GM13976 (cell line): ENCODE data around the gene FKBP3.
A peak's percentile ranks its signal among the peaks of the same experiment; 100 is the strongest.

Source experiments
- DNase-seq: peaks from one replicate; pipeline ENCODE4 v3.0.0; 2012; ENCODE audit warnings: low spot score
- CTCF ChIP-seq: IDR thresholded peaks from 2 replicates; pipeline ENCODE4 v1.5.1; 2012; ENCODE audit warnings: borderline replicate concordance, mild to moderate bottlenecking; ENCODE audit not compliant: insufficient read depth; ENCODE audit errors: extremely low read depth, missing control alignments, control extremely low read depth
- in situ Hi-C: fragments of 300-500 bp; cut with MboI; formaldehyde crosslinking; loops from one replicate; pipeline ENCODE4 v1.12.0; 2022; ENCODE audit warnings: low sequenced_read_pairs, mixed read lengths, inconsistent platforms; ENCODE audit not compliant: unreplicated experiment

Gene FKBP3

GRCh38 chr14:45134051-45134958, at the start of gene FKBP3:
Gene FKBP3, minus strand, starts transcription at chr14:45134481. Its CDS starts 25 bp downstream, at chr14:45134456.
- peak; percentile 98 for DNase-seq
- in situ Hi-C loops, result no loop called here
- peak; percentile 30 for TF ChIP-seq CTCF

GRCh38 chr14:45181806-45182205, 47.5 kb upstream of the FKBP3 start:
- DNase-seq, result no peak
- no peak for TF ChIP-seq CTCF
- in situ Hi-C loops, result no loop called here

GRCh38 chr14:45181329-45181728, 47.0 kb upstream of the FKBP3 start:
- no peak for TF ChIP-seq CTCF
- DNase-seq, result no peak
- in situ Hi-C loops, result no loop called here

- DNase-seq, result no peak
- TF ChIP-seq CTCF, result no peak
- in situ Hi-C loops, result no loop called here
Measured at GRCh38 chr14:45177076-45177475, 42.8 kb upstream of the FKBP3 start.

DNA sequence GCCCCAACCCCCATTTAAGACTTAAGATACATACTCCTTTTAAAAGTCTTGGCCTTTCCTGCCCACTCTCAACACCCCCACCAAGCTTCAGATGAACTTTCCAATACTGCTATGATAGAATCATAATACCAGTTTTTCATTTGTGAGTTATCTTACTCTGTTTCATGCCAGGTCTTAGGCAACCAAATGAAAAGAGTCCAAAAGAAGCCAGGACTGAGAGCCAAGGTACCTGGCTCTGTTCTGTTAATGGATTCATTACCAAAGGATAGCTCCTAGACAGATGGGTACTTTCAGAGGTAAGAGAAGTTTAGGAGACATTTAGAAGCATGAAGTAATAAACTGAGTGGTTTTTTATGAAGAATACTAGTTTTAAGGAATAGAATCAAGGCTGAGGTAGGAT, 35.6 kb upstream of the FKBP3 start:
- TF ChIP-seq CTCF, result no peak
- in situ Hi-C loops, result no loop called here
- DNase-seq, result no peak

DNA sequence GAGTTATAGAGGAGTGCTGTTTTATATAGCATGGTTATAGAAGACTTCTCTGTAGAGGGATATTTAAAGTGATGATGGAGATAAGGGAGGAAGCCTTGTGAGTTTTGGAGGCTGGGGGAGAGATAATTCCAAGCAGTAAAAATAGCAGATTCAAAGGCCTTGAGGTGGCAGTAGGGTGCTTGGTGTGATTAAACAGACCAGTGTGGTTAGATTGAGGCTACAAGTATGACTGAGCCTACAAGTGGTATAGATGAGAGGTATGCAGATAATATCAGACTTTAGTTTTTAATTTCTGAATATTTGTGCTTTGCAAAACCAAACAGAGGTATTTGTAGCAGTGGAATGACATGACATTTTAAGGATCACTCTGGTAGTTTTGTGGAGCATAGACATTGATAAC, 21.8 kb upstream of the FKBP3 start:
- TF ChIP-seq CTCF, result no peak
- DNase-seq, result no peak
- in situ Hi-C loops, result no loop called here
